ENCODE measurements around the gene UTP14A.

The UTP14A gene

DNA sequence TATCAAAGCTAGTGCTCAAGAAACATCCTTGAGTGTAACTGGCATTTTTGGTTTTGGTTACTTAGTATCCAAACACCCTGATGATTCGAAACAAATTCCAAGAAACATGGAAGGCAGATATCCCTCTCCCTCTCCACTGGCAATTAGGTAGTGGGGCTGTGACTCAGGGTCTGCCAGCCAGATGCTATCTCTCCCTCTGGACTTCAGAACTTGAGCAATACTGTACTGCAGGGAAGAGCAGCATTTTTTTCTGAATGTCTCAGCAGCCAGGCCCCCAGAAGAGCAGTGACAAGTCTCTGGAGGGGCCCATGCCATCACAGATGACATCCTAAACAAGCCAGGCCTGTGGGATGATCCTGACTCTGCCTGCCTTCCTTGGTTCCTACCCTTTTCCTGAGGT, 39.2 kb downstream of the UTP14A start:
- DNase-seq (ENCODE audit: low spot score) = no peak

DNA sequence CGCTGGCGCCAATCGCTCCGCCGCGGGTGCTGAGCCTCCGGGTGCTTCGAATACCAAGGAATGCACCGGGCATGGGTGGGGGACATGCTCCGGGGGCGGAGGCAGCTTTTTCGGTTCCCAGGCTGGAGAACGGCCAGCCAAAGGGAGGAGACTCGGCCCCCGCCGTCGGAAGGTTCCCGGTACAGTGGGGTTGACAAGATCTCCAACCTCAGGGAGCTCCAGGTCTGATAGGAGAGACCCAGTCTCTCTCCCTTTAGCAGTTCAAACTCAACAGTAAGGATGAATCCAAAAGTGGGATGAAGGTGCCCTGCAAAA, 47.3 kb downstream of the UTP14A start:
- DNase-seq (ENCODE audit: low spot score) = no peak

DNA sequence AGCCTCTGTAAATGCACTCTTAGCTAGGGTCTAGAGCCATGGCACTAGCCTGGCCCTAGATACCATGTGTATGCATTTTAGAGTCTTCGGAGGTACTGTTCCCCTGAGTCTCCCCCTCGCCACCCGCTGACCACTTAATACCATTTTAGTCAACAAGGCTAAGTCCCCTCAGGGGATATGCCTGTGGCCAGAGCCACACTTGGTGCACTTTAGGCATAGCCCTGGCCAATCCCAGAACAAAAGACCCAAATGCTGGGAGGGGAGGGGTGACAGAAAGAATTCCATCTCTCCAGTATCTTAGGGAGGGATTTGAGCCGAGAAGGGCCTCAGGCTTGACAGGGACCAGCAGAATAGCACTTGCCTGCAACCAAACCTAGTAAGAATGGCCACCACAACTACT, 47.9 kb downstream of the UTP14A start:
- no peak for DNase-seq (ENCODE audit: low spot score)

DNA sequence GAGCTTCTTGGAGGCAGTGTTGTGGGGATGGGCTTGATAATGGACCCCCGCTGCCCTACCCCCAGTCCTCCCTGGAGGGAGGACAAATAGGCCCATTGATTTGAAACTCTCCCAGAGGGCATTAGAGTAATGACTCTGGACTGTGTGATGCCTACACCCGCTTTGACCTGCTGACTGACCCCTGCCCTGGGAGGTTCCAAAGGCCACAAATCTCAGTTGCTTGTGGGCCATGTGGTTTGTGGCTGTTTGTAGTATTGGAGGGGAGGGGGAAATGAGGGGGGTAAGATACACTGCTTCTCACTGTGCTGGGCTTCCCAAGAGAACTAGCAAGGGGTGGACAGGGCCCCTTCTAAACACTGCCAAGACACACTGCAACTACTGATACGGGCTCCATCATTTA, 48.8 kb downstream of the UTP14A start:
- no peak for DNase-seq (ENCODE audit: low spot score)

DNA sequence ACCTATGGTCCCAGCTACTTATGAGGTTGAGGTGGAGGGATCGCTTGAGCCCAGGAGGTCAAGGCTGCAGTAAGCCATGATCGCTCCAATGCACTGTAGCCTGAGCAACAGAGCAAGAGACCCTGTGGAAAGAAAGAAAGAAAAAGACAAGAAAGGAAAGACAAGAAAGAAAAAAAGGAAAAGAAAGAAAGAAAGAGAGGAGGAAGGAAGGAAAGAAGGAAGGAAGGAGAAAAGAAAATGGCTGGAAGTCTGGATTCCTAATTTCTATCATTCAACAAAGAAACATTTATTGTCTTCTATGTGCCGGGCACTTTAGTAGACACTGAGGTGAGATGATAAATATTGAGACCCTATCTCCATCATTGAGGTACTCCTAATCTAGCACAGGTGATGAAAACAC, 49.7 kb downstream of the UTP14A start:
- no peak for DNase-seq (ENCODE audit: low spot score)

DNA sequence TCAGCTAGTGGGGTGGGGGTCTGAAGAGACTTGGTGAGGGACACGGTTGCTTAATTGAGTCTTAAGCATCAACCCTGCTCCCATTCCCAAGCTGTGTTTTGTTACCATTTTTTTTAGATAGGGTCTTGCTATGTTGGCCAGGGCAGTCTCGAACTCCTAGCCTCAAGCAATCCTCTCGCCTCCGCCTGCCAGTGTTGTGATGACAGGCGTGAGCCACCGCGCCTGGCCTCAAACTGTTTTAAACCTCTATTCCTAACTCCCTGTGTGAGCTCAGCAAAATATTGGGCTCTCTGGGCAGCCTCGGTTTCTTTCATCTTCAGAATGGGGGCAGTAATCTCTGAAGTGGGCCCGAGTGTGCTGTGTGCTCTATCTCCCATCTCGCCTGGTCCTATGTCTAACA, 50.2 kb downstream of the UTP14A start:
- no peak for DNase-seq (ENCODE audit: low spot score)

DNA sequence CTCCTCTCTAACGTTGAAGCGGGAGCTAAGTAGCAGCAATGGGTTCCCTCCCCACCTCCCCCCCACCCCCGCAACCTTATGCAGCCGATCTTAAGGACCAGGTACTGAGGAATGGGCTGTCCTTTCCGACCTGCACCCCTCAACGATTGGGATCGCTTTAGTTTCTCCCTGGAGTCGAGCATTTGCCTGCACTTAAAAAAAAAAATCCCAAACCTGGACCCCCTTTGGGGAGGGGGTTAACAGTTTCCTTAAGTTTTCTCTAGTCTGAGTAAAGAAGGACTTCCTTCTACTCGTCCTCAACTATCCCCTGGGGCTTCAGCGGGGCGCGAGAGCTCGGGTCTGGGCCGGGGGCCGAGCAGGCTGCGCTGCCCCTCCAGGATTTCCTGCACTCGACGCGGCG, 50.8 kb downstream of the UTP14A start:
- DNase-seq (ENCODE audit: low spot score) = no peak

DNA sequence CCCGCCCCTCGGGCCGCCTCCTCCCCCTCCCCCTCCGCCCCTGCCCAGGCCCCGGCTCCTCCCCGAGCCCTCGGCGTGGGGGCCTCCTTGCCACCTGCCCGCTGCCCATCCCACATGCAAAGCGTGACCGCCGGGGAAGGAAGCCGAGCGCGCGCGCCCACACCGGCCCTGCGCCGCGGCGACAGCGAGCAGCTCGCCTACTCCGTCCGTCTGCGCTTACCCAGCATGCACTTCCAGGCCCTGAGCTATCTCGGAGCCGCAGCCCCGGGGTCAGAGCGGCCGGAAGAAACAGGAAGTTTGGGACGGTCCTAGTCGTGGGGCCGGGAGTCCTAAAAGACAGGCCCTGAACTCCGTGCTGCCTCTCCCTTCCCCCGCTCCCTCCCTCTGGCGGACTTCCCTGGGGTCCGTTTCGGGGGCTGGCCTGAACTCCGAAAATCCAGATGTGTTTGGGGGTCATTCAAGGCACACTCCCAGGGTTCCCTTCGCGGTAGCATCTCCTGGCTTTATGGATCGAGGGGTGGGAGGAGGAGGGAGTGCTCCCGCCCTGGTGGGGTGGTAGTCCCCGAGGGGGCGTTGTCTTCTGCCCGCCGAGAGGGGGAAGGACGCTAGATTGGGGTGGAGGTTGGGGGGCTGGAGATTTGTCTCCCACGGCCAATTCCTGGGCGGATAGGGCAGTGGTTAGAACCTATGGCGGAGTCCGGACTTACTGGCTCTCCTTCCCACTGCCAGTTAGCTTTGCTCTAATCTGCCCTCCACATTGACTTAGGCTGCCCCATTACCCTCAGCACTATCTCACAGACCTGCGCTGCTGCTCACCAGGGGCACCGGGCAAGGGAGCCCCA, 51.5 kb downstream of the UTP14A start:
- no peak for DNase-seq (ENCODE audit: low spot score)

DNA sequence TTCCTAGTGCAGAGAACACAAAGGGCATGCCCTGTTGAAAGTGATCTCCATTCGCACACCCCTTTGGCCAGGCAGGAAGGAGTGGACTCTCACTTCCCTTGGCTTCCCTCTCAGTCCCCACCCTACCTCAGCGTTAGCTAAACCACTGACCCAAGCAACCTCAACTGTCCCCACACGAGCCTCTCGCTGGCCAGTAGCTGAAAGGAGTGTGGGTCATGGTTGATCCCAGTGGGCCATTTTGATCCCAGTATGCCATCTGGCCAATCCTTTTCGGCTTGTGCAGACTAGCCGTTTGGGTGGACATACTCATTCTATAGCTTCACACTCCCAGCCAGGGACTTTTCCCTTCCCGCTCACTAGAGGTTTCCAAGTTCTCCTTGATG, 52.1 kb downstream of the UTP14A start:
- no peak for DNase-seq (ENCODE audit: low spot score)

DNA sequence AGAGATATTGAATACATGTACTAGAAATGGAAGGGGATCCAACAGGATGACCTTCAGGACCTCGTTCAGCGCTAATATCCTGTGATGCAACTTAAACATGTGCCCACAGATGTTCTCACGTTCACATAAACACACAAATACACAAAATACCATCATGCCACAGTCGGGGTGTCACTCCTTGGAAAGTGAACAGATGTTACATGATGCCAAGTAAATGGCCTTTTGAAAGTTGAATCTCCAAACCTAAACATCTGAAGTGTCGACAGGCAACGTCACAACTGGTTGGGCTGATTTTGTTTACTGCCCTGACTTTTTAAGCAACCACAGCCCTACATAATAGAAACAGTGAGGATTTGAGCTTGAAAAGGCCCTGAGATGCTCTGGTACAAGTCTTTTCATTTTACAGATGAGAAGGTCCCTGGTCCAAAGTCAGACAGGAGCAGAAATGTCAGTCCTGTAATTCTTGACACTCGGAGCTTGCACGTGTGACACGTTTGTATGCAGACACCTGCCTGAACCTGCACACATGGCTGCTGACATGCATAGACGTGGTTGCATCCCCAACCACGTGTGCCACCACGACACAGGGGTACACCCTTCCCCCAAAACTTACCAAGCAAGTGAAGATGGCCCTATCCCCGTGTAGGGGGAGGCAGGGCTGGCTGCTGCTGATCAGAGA, 53.0 kb downstream of the UTP14A start:
- no peak for DNase-seq (ENCODE audit: low spot score)

DNA sequence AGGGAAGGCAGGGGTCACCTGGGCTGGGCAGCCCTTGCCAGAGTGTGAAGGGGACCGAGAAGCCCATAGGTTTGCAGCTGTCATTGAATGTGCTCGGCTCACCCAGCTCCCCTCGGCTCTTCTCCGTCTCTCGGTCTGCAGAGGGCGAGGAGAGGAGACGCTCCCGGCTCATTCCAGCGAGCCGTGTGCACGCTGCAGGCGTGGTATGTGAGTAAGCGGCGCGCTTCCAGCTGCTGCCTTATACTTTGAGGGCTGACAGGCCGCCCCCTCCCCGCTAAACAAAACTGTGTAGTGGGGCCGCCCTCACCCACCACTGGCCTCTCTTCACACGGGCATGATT, 53.5 kb downstream of the UTP14A start:
- DNase-seq (ENCODE audit: low spot score) = no peak

DNA sequence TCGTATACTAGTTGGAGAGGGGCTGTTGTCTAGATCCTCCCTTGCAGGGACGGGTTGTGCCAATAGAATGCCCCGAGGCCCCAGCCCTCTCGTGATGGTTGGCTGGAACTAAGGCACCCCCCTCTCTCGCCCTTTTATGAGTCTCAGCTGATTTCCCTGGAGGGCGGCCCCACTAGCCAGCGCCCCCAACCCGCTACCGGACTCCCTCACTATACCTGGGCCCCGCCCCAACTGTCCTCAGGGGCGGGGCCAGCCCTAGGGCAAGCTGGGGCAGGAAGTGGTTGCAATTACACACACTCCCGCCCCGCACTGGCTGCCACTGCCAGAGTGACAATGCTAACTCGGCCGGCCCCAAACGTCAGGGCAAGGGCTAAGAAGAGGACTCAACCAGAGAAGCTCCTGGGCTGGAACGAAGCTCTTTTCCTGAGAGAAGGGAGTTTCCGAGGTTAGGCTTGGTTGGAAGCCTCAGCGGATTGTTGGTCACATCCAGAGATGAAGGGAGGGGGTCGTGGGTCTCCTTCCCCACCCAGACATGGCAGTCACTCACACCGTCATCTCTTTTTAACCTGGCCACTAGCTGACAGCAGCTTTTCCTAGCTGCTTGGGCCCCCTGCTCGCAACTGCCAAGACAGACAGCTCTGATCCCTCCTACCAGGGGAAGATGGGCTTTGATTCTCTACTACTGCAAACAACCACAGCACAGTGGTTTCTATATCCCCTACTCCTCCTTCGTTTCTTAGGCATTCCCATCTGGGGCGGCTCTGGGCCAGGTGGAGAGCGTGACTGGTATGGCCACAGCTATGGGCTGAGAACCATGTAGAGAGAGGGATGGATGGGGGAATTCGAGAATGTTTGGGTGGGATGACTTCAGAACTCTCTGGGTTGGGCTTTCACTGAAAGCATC, 55.5 kb downstream of the UTP14A start:
- DNase-seq (ENCODE audit: low spot score) = no peak

DNA sequence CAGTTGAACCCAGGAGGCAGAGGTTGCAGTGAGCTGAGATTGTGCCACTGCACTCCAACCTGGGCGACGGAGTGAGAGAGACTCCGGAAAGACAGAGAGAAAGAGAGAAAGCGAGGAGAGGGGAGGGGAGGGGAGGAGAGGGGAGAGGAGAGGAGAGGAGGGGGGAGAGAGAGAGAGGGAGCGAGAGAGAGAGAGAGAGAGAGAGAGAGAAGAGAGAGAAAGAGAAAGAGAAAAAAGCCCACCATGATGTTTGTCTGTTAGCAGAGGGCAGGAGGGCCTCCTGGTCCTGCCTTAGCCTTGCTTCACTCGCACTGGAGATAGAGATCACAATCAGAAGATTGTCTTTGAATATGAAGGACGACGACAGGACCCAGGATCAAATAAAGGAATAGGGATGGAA, 57.8 kb downstream of the UTP14A start:
- DNase-seq (ENCODE audit: low spot score) = no peak

DNA sequence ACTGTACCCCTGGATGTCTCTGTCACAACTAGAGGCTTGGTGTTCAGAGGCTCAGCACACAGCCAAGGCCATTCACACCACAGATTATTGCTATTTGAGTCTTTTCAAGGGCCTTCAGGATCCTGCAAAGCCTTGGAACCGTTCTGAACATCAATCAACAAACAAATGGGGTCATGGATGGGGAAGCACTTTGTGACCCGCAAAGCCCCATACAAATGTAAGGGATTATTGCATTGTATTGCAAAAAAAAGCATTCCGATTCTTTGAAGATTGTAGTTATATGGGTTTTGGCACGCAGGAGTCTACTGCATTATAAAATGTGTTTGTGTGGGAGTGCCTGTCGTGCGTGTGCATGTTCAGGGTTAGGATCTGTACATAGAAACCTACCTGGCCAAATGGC, 59.2 kb downstream of the UTP14A start:
- no peak for DNase-seq (ENCODE audit: low spot score)

DNA sequence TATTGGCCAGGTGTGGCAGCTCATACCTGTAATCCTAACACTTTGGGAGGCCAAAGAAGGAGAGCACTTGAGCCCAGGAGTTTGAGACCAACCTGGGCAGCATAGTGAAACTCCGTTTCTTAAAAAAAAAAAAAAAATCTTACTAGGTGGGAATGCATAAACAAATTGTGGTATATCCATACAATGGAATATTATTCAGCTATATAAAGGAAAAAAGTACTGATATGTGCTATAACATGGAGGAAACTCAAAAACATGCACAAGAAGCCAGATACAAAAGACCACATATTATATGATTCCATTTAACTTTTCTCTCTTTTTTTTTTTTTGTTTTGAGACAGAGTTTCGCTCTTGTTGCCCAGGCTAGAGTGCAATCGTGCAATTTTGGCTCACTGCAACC, 63.0 kb downstream of the UTP14A start:
- no peak for DNase-seq (ENCODE audit: low spot score)

DNA sequence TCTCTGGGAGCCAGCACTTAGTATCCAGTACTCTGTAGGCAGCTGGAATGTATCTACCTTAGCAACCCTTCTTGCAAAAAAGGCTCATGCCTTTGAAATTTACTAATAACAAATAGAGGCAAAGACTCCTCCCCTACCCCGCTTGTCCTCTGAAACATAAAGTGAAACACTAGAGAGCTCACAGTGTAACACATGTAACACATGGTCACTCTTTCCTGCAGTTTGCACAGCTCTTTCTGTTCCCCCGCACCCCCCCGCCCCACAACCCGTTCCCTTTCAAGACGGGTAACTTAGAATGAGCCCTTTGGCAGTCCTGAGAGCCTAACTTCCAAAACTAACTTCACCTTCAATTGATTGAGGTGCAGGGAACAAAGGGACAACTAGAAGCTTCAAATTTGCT, 70.5 kb downstream of the UTP14A start:
- DNase-seq (ENCODE audit: low spot score) = no peak

Measured in putamen (tissue), 1 donor.